DMS114 treated with DMSO at 0.1 percent for 48 hours (cell line): ENCODE data around the gene OASL.
"Not testable (repeated sequence)": the region's sequence is repeated elsewhere in the genome, so short reads cannot be mapped to it uniquely, and the experiment has no call there.

Source experiments
- DNase-seq: peaks from one replicate; lab custom pipeline; 2025; ENCODE audit not compliant: unreplicated experiment; lab: John Stamatoyannopoulos, UW

The OASL gene, protein sequence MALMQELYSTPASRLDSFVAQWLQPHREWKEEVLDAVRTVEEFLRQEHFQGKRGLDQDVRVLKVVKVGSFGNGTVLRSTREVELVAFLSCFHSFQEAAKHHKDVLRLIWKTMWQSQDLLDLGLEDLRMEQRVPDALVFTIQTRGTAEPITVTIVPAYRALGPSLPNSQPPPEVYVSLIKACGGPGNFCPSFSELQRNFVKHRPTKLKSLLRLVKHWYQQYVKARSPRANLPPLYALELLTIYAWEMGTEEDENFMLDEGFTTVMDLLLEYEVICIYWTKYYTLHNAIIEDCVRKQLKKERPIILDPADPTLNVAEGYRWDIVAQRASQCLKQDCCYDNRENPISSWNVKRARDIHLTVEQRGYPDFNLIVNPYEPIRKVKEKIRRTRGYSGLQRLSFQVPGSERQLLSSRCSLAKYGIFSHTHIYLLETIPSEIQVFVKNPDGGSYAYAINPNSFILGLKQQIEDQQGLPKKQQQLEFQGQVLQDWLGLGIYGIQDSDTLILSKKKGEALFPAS

GRCh38 chr12:121038861-121039668 is at the start of gene OASL:
Gene OASL, minus strand, starts transcription at chr12:121039246. Its CDS starts 275 bp downstream, at chr12:121038971.
- peak; percentile 29 for DNase-seq

DNA sequence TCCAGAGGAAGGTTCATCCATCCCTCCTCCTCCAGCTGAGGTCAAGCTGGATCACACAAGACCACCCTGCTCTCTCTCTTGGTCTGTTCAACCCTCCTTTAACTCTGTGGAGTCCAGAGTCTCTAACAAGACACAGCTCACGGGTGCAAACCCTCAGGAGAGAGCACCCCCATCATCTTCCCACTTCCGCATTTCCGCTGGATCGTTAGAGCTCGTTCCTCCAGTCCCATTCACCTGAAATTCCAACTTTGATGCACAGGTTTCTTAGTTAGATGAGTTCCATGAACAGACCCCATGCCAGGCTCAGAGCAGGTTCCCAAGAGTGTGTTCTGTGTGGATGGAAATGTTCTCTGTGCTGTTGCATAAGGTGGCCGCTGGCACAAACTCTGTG is 49.1 kb upstream of the OASL start:
- no peak for DNase-seq

DNA sequence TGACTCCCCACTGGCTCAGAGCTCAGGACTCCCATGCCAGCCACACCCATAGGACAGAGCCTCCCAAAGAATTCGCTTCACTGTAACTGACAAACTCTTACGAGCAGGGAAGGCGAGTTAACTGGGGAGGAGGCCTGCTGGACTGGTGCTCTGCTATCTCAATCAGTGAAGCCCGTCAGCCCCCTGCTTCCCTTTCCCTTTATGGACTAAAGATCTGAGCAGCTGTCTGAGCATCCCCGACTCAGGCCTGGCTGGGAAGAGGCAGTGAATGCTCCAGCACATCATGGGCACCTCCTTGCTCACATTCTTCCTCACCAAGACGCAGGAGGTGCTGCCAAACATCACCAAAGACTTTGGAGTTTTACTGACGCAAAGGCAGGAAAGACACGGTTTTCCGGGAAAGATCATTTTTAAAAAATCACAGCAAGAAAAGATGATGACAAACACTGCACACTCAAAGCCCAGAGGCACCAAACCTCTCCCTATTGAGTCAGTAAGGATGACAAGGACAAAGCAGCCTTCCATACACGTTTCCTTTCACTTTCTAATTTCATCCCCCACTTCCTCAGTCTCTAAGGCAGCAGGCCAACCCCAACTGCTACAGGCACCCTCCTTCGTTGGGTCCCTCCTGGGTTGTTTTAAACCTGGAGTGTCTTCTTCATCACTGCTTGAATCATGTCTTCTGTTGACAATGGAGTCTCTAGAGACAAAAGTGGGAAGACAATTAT is 48.6 kb upstream of the OASL start:
- DNase-seq = no peak

DNA sequence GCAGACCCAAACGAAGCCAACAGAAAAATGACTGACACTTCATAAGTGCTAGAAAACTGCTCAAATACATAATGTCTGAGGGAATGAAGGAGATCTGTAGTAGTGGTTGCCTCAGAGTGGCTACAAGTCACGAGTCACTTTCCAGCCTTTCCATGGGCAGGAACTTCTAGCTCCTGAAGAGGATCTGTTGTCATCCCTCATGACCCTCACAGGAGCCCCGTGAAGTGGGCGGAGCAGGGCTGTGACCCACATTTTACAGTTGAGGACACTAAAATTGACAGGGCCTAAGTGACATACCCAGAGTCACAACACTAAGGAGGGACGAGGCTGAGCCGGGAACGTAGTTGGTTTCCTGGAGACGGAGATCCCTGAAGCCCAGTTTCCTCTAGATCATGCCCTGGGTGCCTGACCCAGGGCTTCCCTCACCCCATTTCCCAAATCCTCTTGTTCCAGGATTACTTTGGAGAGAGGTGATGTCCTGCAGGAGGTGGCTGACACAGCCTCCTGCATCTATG is 47.8 kb upstream of the OASL start:
- no peak for DNase-seq

DNA sequence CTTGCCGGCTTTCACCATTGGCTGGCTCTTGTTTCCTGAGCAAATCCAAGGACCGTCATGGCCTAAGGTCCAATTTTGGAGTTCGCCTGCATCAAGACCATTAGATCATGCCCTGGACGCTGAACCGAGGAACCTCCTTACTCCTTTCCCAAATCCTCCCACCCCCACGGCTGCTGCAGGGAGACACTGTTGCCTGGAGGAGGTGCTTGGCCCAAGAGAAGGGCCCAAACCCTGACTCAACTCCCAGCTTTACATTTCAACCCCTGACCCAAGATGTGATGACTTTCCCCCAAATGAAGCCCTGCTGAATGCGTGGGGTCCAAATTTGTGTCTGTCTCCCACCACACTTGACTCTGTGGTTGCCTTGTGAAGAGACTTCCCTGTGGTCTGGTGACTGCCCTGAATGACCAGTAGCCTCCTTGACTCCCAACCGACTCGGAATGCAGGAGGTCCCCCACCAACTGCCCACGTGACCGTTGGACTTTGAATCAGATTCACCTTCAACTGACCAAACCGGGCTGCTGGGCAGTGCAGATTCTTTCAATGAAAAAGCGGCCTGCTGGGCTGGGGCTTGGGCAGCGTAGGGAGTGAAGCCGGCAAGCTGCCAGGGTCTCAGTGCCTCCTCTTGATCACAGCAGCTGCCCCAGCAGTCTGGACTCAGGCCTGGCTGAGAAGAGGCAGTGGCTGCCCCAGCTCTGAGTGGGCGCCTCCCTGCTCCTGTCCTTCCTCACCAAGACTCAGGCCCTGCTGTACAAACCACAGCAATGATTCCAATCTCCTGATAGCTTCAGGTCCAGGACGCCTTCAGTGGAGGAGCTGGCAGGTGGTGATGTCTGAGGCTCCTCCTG is 46.7 kb upstream of the OASL start:
- no peak for DNase-seq

DNA sequence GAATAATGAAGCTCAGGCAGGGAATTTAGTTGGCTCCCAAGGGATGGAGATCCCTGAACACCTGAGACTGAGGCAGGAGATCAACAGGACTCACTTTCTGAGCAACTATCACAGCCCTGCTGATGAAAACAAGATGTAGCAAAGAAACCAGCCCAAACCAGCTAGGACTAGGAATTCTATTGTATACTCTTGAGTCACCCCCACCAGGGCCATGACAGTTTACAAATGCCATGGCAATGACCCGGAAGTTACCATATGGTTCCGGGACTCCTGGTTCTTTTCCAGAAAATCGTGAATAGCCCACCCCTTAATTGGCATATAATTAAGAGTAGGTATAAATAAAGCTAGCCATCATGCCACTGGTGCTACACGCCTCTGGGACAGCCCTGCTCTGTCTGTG is 46.0 kb upstream of the OASL start:
- no peak for DNase-seq

DNA sequence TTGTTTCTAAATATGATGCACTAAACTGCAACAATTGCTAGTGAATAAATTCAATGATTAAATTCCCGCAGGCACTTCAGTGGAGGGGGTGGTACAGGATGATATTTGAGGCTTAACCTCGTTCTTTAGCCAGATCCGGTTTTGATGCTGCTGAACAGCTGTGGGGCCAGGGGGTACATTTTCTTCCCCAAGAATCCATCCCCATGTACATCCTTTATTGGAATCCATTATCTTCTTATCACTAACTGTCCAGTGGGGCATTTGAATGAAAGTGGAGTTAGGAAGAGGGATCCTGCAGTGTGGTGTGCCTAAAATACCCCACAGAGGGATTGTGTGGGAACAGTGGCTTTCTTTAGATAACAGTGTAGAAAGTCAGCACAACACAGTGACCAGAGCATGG is 45.2 kb upstream of the OASL start:
- DNase-seq = no peak

DNA sequence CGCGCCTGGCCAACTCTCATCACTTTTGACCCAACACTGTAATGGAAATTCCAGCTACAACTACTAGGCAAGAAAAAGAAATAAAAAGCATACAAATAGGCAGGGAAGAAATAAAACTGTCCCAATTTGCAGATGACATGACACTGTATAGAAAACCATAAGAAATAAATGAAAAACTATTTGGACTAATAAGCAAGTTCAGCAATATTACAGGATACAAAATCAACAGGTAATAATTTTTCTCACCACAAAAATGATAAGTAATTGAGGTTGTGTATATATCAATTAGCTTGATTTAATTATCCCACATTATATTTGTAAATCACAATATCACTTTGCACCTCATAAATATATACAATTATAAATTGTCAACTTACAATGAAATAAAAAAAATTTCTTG is 41.9 kb upstream of the OASL start:
- DNase-seq = no peak

- no peak for DNase-seq
Measured at GRCh38 chr12:121079736-121080272, 40.8 kb upstream of the OASL start.

DNA sequence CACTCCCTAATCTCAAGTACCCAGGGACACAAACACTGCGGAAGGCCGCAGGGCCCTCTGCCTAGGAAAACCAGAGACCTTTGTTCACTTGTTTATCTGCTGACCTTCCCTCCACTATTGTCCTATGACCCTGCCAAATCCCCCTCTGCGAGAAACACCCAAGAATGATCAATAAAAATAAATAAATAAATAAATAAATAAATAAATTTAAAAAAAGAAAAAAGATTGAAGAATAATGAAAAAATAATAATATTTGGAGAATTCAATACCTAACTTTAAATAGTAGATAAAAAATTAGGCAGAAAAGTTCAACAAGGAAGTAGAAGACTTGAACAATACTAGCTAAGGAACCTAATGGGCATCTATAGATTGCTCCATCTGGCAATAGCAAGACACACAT is 38.4 kb upstream of the OASL start:
- not testable (repeated sequence) for DNase-seq

DNA sequence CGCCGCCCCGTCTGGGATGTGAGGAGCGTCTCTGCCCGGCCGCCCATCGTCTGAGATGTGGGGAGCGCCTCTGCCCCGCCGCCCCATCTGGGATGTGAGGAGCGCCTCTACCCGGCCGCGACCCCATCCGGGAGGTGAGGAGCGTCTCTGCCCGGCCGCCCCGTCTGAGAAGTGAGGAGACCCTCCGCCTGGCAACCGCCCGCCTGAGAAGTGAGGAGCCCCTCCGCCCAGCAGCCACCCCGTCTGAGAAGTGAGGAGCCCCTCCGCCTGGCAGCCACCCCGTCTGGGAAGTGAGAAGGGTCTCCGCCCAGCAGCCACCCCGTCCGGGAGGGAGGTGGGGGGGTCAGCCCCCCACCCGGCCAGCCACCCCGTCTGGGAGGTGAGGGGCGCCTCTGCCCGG is 36.9 kb upstream of the OASL start:
- DNase-seq = not testable (repeated sequence)

DNA sequence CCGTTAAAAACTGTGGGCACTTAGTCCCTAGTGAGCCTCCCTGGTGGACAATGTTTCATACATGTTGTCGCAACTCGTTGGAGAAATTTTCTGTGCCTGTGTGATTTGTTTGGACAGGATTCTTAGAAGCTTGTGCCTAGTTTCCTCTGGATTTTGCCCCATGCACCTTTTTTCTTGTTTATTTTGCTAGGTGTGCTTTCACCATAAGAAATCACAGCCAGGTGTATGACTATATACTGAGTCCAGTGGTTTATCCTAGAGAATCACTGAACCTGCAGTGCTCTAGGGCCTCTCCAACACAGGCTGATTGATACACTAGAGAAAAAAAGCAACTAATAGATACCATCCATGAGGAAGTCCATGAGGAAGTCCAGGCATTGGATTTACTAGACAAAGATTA is 33.1 kb upstream of the OASL start:
- no peak for DNase-seq

GRCh38 chr12:121069206-121069605 is 30.2 kb upstream of the OASL start:
- no peak for DNase-seq

DNA sequence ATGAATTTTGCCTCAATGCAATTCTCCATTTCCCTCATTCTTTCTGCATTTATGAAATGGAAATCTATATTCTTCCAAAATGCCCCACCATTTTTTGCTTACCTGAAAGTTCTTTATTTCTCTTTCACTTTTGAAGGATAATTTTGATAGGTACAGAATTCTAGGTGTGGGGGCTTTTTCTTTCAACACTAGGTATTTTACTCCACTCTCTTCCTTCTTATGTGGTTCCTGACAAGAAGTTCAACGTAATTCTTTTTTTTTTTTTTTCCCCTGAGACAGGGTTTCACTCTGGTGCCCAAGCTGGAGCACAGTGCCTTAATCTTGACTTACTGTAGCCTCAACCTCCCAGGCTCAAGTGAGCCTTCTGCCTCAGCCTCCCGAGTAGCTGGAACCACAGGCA is 26.3 kb upstream of the OASL start:
- DNase-seq = no peak

DNA sequence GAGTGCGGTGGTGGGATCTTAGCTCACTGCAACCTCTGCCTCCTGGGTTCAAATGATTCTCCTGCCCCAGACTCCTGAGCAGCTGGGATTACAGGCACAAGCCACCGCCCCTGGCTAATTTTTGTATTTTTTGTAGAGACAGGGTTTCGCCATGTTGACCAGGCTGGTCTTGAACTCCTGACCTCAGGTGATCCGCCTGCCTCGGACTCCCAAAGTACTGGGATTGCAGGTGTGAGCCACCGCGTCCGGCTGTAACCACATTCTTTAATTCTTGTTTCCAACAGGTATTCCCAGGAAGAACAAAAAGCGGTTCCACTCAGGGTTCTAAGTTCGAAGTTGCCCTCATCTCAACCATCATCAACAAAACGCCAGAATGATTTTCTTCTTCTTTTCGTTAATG is 25.5 kb upstream of the OASL start:
- not testable (repeated sequence) for DNase-seq

GRCh38 chr12:121064116-121064515 is 25.1 kb upstream of the OASL start:
- no peak for DNase-seq

DNA sequence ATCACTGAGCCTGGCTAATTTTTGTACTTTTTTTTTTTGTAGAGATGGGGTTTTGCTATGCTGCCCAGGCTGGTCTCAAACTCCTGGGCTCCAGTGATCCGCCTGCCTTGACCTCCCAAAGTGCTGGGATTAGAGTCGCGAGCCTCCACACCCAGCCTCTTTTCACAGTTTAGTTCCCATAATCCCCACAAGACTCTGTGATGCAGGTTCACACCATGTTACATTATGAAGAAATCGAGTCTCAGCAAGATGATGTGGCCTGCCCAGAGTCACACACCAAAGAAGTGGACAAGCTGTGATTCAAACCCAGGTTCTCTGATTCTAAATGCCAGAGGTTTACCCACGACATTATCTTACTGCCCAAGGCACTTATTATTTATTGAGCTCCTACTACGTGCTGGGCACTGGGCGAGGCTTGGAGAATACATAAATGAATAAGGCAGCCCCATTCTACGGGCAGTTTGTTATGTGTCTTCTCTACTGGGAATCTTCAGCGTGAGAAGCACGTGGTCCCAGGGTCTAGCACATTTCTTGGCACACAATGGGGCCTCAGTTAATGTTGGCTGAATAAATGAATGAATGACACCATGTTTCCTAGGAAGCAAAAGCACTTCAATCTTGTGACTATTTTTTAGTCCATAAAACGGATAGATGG is 23.5 kb upstream of the OASL start:
- DNase-seq = no peak

DNA sequence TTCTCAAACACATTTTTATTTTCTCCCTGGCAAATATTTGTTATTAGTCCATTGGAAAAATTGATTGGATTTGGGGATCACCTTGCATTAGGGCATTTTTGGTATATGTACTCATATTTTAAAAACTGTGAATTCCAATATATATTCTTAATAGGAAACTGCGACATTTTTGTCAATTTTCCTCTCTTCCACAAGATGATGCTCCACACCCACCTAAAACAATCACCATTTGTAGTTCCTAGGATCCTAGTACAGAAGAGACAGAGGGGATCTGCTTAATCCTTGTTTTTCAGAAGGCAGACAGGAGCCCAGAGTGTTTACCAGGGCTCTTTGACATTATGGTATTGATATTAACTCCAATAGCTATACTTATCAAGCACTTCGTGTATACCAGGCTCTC is 22.8 kb upstream of the OASL start:
- DNase-seq = peak; percentile 55

DNA sequence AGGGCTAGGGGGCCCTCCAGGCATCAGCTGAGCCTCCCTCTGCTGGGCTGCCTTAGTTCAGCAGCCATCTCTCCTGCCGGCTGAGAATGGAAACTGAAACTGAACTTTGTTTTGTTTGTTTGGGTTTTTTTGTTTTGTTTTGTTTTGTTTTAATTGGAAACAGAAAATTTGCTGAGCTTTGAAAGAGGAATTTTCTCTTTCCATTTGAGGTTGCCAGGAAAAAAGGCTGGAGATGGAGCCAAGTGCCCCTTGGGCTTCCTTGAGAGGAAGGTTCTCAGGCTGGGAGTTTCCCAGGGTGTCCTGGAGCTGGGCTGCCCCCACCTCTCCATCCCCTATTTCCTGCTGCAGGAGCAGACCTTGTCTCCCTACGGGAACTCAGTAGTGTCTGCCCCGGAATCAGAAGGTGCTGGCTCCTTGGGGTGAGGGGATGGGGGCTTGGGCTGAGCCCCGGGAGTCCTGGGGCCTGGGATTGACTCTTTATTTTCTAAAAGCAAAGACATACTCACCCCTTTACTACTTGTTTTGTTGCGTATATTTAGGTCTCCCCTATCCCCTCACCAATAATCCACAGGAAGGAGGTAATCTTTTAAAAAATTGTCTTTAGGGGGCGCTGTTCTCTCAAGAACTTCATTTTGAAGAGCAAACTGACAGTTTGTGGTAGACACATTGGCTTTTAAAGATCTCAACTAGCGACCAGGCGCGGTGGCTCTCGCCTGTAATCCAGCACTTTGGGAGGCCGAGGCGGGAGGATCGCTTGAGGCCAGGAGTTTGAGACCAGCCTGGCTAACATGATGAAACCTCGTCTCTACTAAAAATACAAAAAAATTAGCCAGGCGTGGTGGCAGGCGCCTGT is 21.3 kb upstream of the OASL start:
- peak; percentile 68 for DNase-seq
